HEK293 (cell line): ENCODE data around the gene SSBP2.

ENCODE experiments used
- BCL6B ChIP-seq: fragments of 450-650 bp; formaldehyde crosslinking; IDR thresholded peaks from 2 replicates; pipeline ENCODE4 v1.5.1; 2017; ENCODE audit warnings: missing biosample characterization, missing genetic modification characterization
- GLIS2 ChIP-seq: fragments of 450-650 bp; formaldehyde crosslinking; IDR thresholded peaks from 2 replicates; pipeline ENCODE4 v1.5.1; 2016; ENCODE audit warnings: missing biosample characterization, missing genetic modification characterization
- KLF7 ChIP-seq: fragments of 450-650 bp; formaldehyde crosslinking; IDR thresholded peaks from 2 replicates; pipeline ENCODE4 v1.5.1; 2016; ENCODE audit warnings: missing biosample characterization, missing genetic modification characterization, borderline replicate concordance
- KLF9 ChIP-seq: fragments of 450-650 bp; formaldehyde crosslinking; IDR thresholded peaks from 2 replicates; pipeline ENCODE4 v1.5.1; 2016; ENCODE audit warnings: missing biosample characterization, missing genetic modification characterization, low read depth
- RBAK ChIP-seq: fragments of 450-650 bp; formaldehyde crosslinking; IDR thresholded peaks from 2 replicates; pipeline ENCODE4 v1.5.1; 2016; ENCODE audit warnings: missing biosample characterization, missing genetic modification characterization
- REST ChIP-seq: fragments of 450-650 bp; formaldehyde crosslinking; IDR thresholded peaks from 2 replicates; pipeline ENCODE4 v1.5.1; 2016; ENCODE audit warnings: missing biosample characterization, missing genetic modification characterization
- YY1 ChIP-seq: fragments of 450-650 bp; formaldehyde crosslinking; IDR thresholded peaks from 2 replicates; pipeline ENCODE4 v1.5.1; 2018; ENCODE audit warnings: missing biosample characterization, missing genetic modification characterization
- YY2 ChIP-seq: fragments of 450-650 bp; formaldehyde crosslinking; IDR thresholded peaks from 2 replicates; pipeline ENCODE4 v1.5.1; 2016; ENCODE audit warnings: missing biosample characterization, missing genetic modification characterization
- ZBTB10 ChIP-seq: fragments of 450-650 bp; formaldehyde crosslinking; IDR thresholded peaks from 2 replicates; pipeline ENCODE4 v1.5.1; 2016; ENCODE audit warnings: missing biosample characterization, missing genetic modification characterization
- ZBTB17 ChIP-seq: fragments of 450-650 bp; formaldehyde crosslinking; IDR thresholded peaks from 2 replicates; pipeline ENCODE4 v1.5.1; 2016; ENCODE audit warnings: missing biosample characterization, missing genetic modification characterization
- ZFP37 ChIP-seq: fragments of 450-650 bp; formaldehyde crosslinking; IDR thresholded peaks from 2 replicates; pipeline ENCODE4 v1.5.1; 2016; ENCODE audit warnings: missing biosample characterization, missing genetic modification characterization
- ZFP41 ChIP-seq: fragments of 450-650 bp; formaldehyde crosslinking; IDR thresholded peaks from 2 replicates; pipeline ENCODE4 v1.5.1; 2016; ENCODE audit warnings: missing biosample characterization, missing genetic modification characterization, borderline replicate concordance
- ZFP69B ChIP-seq: fragments of 450-650 bp; formaldehyde crosslinking; IDR thresholded peaks from 2 replicates; pipeline ENCODE4 v1.5.1; 2016; ENCODE audit warnings: missing biosample characterization, missing genetic modification characterization
- ZNF155 ChIP-seq: fragments of 450-650 bp; formaldehyde crosslinking; IDR thresholded peaks from 2 replicates; pipeline ENCODE4 v1.5.1; 2016; ENCODE audit warnings: missing biosample characterization, missing genetic modification characterization
- ZNF16 ChIP-seq: fragments of 450-650 bp; formaldehyde crosslinking; IDR thresholded peaks from 2 replicates; pipeline ENCODE4 v1.5.1; 2016; ENCODE audit warnings: low read depth, missing biosample characterization, missing genetic modification characterization
- ZNF175 ChIP-seq: fragments of 450-650 bp; formaldehyde crosslinking; IDR thresholded peaks from 2 replicates; pipeline ENCODE4 v1.5.1; 2016; ENCODE audit warnings: missing biosample characterization, missing genetic modification characterization
- ZNF24 ChIP-seq: fragments of 450-650 bp; formaldehyde crosslinking; IDR thresholded peaks from 2 replicates; pipeline ENCODE4 v1.5.1; 2016; ENCODE audit warnings: missing biosample characterization, missing genetic modification characterization
- ZNF280D ChIP-seq: fragments of 450-650 bp; formaldehyde crosslinking; IDR thresholded peaks from 2 replicates; pipeline ENCODE4 v1.5.1; 2016; ENCODE audit warnings: missing biosample characterization, missing genetic modification characterization
- ZNF302 ChIP-seq: fragments of 450-650 bp; formaldehyde crosslinking; IDR thresholded peaks from 2 replicates; pipeline ENCODE4 v1.5.1; 2016; ENCODE audit warnings: missing biosample characterization, missing genetic modification characterization, low read depth
- ZNF335 ChIP-seq: fragments of 450-650 bp; formaldehyde crosslinking; conservative IDR thresholded peaks from 2 replicates; pipeline ENCODE4 v1.5.1; 2016; ENCODE audit warnings: missing biosample characterization, missing genetic modification characterization
- ZNF366 ChIP-seq: fragments of 450-650 bp; formaldehyde crosslinking; conservative IDR thresholded peaks from 2 replicates; pipeline ENCODE4 v1.5.1; 2016; ENCODE audit warnings: missing biosample characterization, missing genetic modification characterization
- ZNF473 ChIP-seq: fragments of 450-650 bp; formaldehyde crosslinking; IDR thresholded peaks from 2 replicates; pipeline ENCODE4 v1.5.1; 2017; ENCODE audit warnings: missing biosample characterization, missing genetic modification characterization
- ZNF48 ChIP-seq: fragments of 450-650 bp; formaldehyde crosslinking; IDR thresholded peaks from 2 replicates; pipeline ENCODE4 v1.5.1; 2016; ENCODE audit warnings: missing biosample characterization, missing genetic modification characterization
- ZNF513 ChIP-seq: fragments of 450-650 bp; IDR thresholded peaks from 2 replicates; pipeline ENCODE4 v1.5.1; 2018; ENCODE audit warnings: missing biosample characterization, missing genetic modification characterization
- ZNF521 ChIP-seq: fragments of 450-650 bp; formaldehyde crosslinking; IDR thresholded peaks from 2 replicates; pipeline ENCODE4 v1.5.1; 2017; ENCODE audit warnings: missing biosample characterization, mild to moderate bottlenecking, missing genetic modification characterization
- ZNF580 ChIP-seq: fragments of 450-650 bp; formaldehyde crosslinking; IDR thresholded peaks from 2 replicates; pipeline ENCODE4 v1.5.1; 2016; ENCODE audit warnings: missing biosample characterization, missing genetic modification characterization
- ZNF585B ChIP-seq: fragments of 450-650 bp; formaldehyde crosslinking; IDR thresholded peaks from 2 replicates; pipeline ENCODE4 v1.5.1; 2016; ENCODE audit warnings: missing biosample characterization, missing genetic modification characterization
- ZNF629 ChIP-seq: fragments of 450-650 bp; formaldehyde crosslinking; IDR thresholded peaks from 2 replicates; pipeline ENCODE4 v1.5.1; 2017; ENCODE audit warnings: missing biosample characterization, missing genetic modification characterization
- ZNF654 ChIP-seq: fragments of 450-650 bp; formaldehyde crosslinking; IDR thresholded peaks from 2 replicates; pipeline ENCODE4 v1.5.1; 2016; ENCODE audit warnings: low read depth, missing biosample characterization, missing genetic modification characterization
- ZNF843 ChIP-seq: fragments of 450-650 bp; formaldehyde crosslinking; IDR thresholded peaks from 2 replicates; pipeline ENCODE4 v1.5.1; 2016; ENCODE audit warnings: missing biosample characterization, missing genetic modification characterization

Gene SSBP2

GRCh38 chr5:81422671-81423070 is 328.2 kb downstream of the SSBP2 start (continued):
- peak; percentile 56; the same call in 1 of the 2 replicates for TF ChIP-seq ZNF513 (tag by site-specific recombination)
- no peak for TF ChIP-seq GLIS2 (tag by site-specific recombination)
- TF ChIP-seq REST (tag by site-specific recombination) = no peak
- 0 out of 2 replicates have a peak, but pooled peaks have one; percentile 64 for TF ChIP-seq ZNF302 (tag by site-specific recombination)
- no peak for TF ChIP-seq ZNF585B (tag by site-specific recombination)
- peak; percentile 56; the same call in 1 of the 2 replicates for TF ChIP-seq BCL6B (tag by site-specific recombination)
- no peak for TF ChIP-seq ZBTB10
- TF ChIP-seq ZNF175 (tag by site-specific recombination) = no peak
- no peak for TF ChIP-seq ZNF280D (tag by site-specific recombination)
- TF ChIP-seq ZNF366 (tag by site-specific recombination) = peak; percentile 82
- TF ChIP-seq ZNF155 (tag by site-specific recombination) = no peak
- 0 out of 2 replicates have a peak, but pooled peaks have one; percentile 52 for TF ChIP-seq ZFP37 (tag by site-specific recombination)
- peak; percentile 68 for TF ChIP-seq ZBTB17 (tag by site-specific recombination)
- TF ChIP-seq KLF7 (tag by site-specific recombination) = no peak
- TF ChIP-seq ZFP69B (tag by site-specific recombination) = peak; percentile 74
- TF ChIP-seq ZNF629 (tag by site-specific recombination) = peak; percentile 97
- peak; percentile 40; the same call in 1 of the 2 replicates for TF ChIP-seq YY2 (tag by site-specific recombination)
- no peak for TF ChIP-seq ZNF473
- no peak for TF ChIP-seq ZNF521 (tag by site-specific recombination)
- TF ChIP-seq ZNF48 (tag by site-specific recombination) = no peak
- no peak for TF ChIP-seq YY1
- TF ChIP-seq ZNF843 (tag by site-specific recombination) = peak; percentile 93
- no peak; the same call in 1 of the 2 replicates for TF ChIP-seq RBAK (tag by site-specific recombination)
- peak; percentile 64; the same call in 1 of the 2 replicates for TF ChIP-seq ZNF580 (tag by site-specific recombination)
- TF ChIP-seq ZNF335 (tag by site-specific recombination) = peak; percentile 46
- TF ChIP-seq ZFP41 (tag by site-specific recombination) = no peak
- no peak for TF ChIP-seq ZNF16 (tag by site-specific recombination)
- peak; percentile 8; the same call in 1 of the 2 replicates for TF ChIP-seq ZNF654 (tag by site-specific recombination)
- TF ChIP-seq KLF9 (tag by site-specific recombination) = no peak
- peak; percentile 94 for TF ChIP-seq ZNF24
